KMS-11 (cell line): ENCODE measurements around the gene FAM89A.

Source experiments
- H2AFZ ChIP-seq: fragments of 200-600 bp; sonication (generic); 2 replicates; pipeline ENCODE4 v1.6.1; 2016; ENCODE audit warnings: antibody characterized with exemption, mixed run types, low read depth
- H3K27ac ChIP-seq: fragments of 200-600 bp; sonication (generic); 2 replicates; pipeline ENCODE4 v1.6.1; 2016; ENCODE audit warnings: mild to moderate bottlenecking, mixed run types
- H3K27me3 ChIP-seq: fragments of 200-600 bp; sonication (generic); 2 replicates; pipeline ENCODE4 v1.6.1; 2017; ENCODE audit warnings: mild to moderate bottlenecking, low read depth, mixed run types, moderate library complexity; ENCODE audit not compliant: insufficient read depth
- H3K36me3 ChIP-seq: fragments of 200-600 bp; sonication (generic); 2 replicates; pipeline ENCODE4 v1.6.1; 2017; ENCODE audit warnings: mild to moderate bottlenecking, mixed run types; ENCODE audit not compliant: insufficient read depth
- H3K4me1 ChIP-seq: fragments of 200-600 bp; sonication (generic); 2 replicates; pipeline ENCODE4 v1.6.1; 2016; ENCODE audit warnings: mild to moderate bottlenecking, low read depth, mixed run types; ENCODE audit not compliant: poor library complexity, severe bottlenecking
- H3K4me2 ChIP-seq: fragments of 200-600 bp; sonication (generic); 2 replicates; pipeline ENCODE4 v1.7.0; 2016; ENCODE audit warnings: mild to moderate bottlenecking, mixed run types
- H3K4me3 ChIP-seq: fragments of 200-600 bp; sonication (generic); IDR thresholded peaks from 2 replicates; pipeline ENCODE4 v1.6.1; 2017; ENCODE audit warnings: low read depth, low read length, mixed read lengths; ENCODE audit not compliant: insufficient read depth
- H3K79me2 ChIP-seq: fragments of 200-600 bp; sonication (generic); 2 replicates; pipeline ENCODE4 v1.6.1; 2016; ENCODE audit warnings: low read depth, mixed run types; ENCODE audit not compliant: insufficient read depth
- H3K9ac ChIP-seq: fragments of 200-600 bp; sonication (generic); 2 replicates; pipeline ENCODE4 v1.6.1; 2016; ENCODE audit warnings: mild to moderate bottlenecking, mixed run types
- H4K20me1 ChIP-seq: fragments of 200-600 bp; sonication (generic); 2 replicates; pipeline ENCODE4 v1.6.1; 2016; ENCODE audit warnings: mild to moderate bottlenecking, mixed run types; ENCODE audit not compliant: insufficient read depth
- CTCF ChIP-seq: fragments of 200-600 bp; sonication (generic); conservative IDR thresholded peaks from 2 replicates; pipeline ENCODE4 v1.6.1; 2017; ENCODE audit warnings: low read depth, mild to moderate bottlenecking, antibody characterized with exemption, low read length, moderate library complexity, mixed read lengths

Gene FAM89A

GRCh38 chr1:230975636-230976035 is 64.4 kb downstream of the FAM89A start:
- H3K4me2 ChIP-seq = no peak overlapping the region
- peaks cover 34% of the 10 kb centered on the region for H3K4me1 ChIP-seq
- no peak overlapping the region for H3K27ac ChIP-seq
- no peaks in the 10 kb centered on the region for H3K36me3 ChIP-seq
- H4K20me1 ChIP-seq = no peaks in the 10 kb centered on the region
- no peaks in the 10 kb centered on the region for H3K27me3 ChIP-seq
- peaks cover 37% of the 10 kb centered on the region for H3K79me2 ChIP-seq
- H2AFZ ChIP-seq = no peak overlapping the region
- H3K4me3 ChIP-seq = no peak overlapping the region
- TF ChIP-seq CTCF = no peak
- no peak overlapping the region for H3K9ac ChIP-seq

- Histone ChIP-seq H2AFZ (no peak overlapping the region), H3K27me3 (no peaks in the 10 kb centered on the region), H3K4me2 (no peak overlapping the region), H4K20me1 (no peaks in the 10 kb centered on the region), H3K9ac (no peak overlapping the region), H3K27ac (no peak overlapping the region), H3K79me2 (peaks cover 22% of the 10 kb centered on the region), H3K4me1 (peaks cover 26% of the 10 kb centered on the region), H3K4me3 (no peak overlapping the region), H3K36me3 (no peaks in the 10 kb centered on the region)
- no peak for TF ChIP-seq CTCF
Measured at GRCh38 chr1:230972855-230973271, 67.2 kb downstream of the FAM89A start.

- no peak for TF ChIP-seq CTCF
- H3K4me1 ChIP-seq = peaks cover 17% of the 10 kb centered on the region
- no peak overlapping the region for H3K4me3 ChIP-seq
- peaks cover 11% of the 10 kb centered on the region; the same call in 1 of the 2 replicates for H3K79me2 ChIP-seq
- H3K27me3 ChIP-seq = no peaks in the 10 kb centered on the region
- H3K4me2 ChIP-seq = no peak overlapping the region
- H3K27ac ChIP-seq = no peak overlapping the region
- H3K36me3 ChIP-seq = no peaks in the 10 kb centered on the region
- H4K20me1 ChIP-seq = no peaks in the 10 kb centered on the region
- no peak overlapping the region for H3K9ac ChIP-seq
- H2AFZ ChIP-seq = no peak overlapping the region
Measured at GRCh38 chr1:230971771-230972170, 68.3 kb downstream of the FAM89A start.

GRCh38 chr1:230970432-230970831 is 69.6 kb downstream of the FAM89A start:
- Histone ChIP-seq H3K4me2 (no peak overlapping the region), H3K9ac (no peak overlapping the region), H3K27ac (no peak overlapping the region), H3K27me3 (no peaks in the 10 kb centered on the region), H2AFZ (no peak overlapping the region), H3K4me3 (no peak overlapping the region), H4K20me1 (no peaks in the 10 kb centered on the region), H3K4me1 (peaks cover 11% of the 10 kb centered on the region), H3K79me2 (peaks cover 5% of the 10 kb centered on the region; the same call in 1 of the 2 replicates), H3K36me3 (no peaks in the 10 kb centered on the region)
- no peak for TF ChIP-seq CTCF
